ENCODE data around the gene CAMK2D. TPM values are rescaled to one million over a fixed set of nuclear protein-coding genes. Genes with fewer than 3 reads are reported as not detected.

The CAMK2D gene
- total and polyA plus RNA-seq, 2 donors, result 33.8 to 125 TPM

GRCh38 chr4:113556382-113557134 lies 205.0 kb downstream of the CAMK2D start:
- WGBS, result 90% methylated on average over 4 of the region's 4 CpGs
- Histone ChIP-seq H3K4me3 (ENCODE audit: low read depth, low read length) (no peak overlapping the region), H3K36me3 (ENCODE audit: insufficient read depth) (no peaks in the 10 kb centered on the region), H3K27ac (ENCODE audit: low read depth) (no peak overlapping the region), H3K4me1 (ENCODE audit: insufficient read depth) (no peaks in the 10 kb centered on the region)
- DNase-seq (ENCODE audit: extremely low spot score), result no peak

GRCh38 chr4:113555868-113556267 lies 205.7 kb downstream of the CAMK2D start:
- DNase-seq (ENCODE audit: extremely low spot score), result no peak
- 84% methylated on average over 5 of the region's 5 CpGs for WGBS
- H3K4me1 ChIP-seq (ENCODE audit: insufficient read depth), result no peaks in the 10 kb centered on the region
- H3K36me3 ChIP-seq (ENCODE audit: insufficient read depth), result no peaks in the 10 kb centered on the region
- H3K4me3 ChIP-seq (ENCODE audit: low read depth, low read length), result no peak overlapping the region
- H3K27ac ChIP-seq (ENCODE audit: low read depth), result no peak overlapping the region

GRCh38 chr4:113553082-113553481 lies 208.5 kb downstream of the CAMK2D start:
- Histone ChIP-seq H3K4me1 (ENCODE audit: insufficient read depth) (no peaks in the 10 kb centered on the region), H3K27ac (ENCODE audit: low read depth) (no peak overlapping the region), H3K36me3 (ENCODE audit: insufficient read depth) (no peaks in the 10 kb centered on the region), H3K4me3 (ENCODE audit: low read depth, low read length) (no peak overlapping the region)
- DNase-seq (ENCODE audit: extremely low spot score), result no peak
- 96% methylated on average over 3 of the region's 3 CpGs for WGBS

- Histone ChIP-seq H3K4me3 (ENCODE audit: low read depth, low read length) (no peak overlapping the region), H3K36me3 (ENCODE audit: insufficient read depth) (no peaks in the 10 kb centered on the region), H3K27ac (ENCODE audit: low read depth) (no peak overlapping the region), H3K4me1 (ENCODE audit: insufficient read depth) (no peaks in the 10 kb centered on the region)
- 93% methylated on average over 2 of the region's 2 CpGs for WGBS
- DNase-seq (ENCODE audit: extremely low spot score), result no peak
Measured at GRCh38 chr4:113550510-113550909, 211.0 kb downstream of the CAMK2D start.

- Histone ChIP-seq H3K4me1 (ENCODE audit: insufficient read depth) (no peaks in the 10 kb centered on the region), H3K36me3 (ENCODE audit: insufficient read depth) (no peaks in the 10 kb centered on the region), H3K4me3 (ENCODE audit: low read depth, low read length) (no peak overlapping the region), H3K27ac (ENCODE audit: low read depth) (no peak overlapping the region)
- 95% methylated on average over 1 of the region's 1 CpG for WGBS
- no peak for DNase-seq (ENCODE audit: extremely low spot score)
Measured at GRCh38 chr4:113548303-113548702, 213.2 kb downstream of the CAMK2D start.

GRCh38 chr4:113547487-113548042 lies 214.0 kb downstream of the CAMK2D start:
- DNase-seq (ENCODE audit: extremely low spot score), result peak; percentile 58
- Histone ChIP-seq H3K4me1 (ENCODE audit: insufficient read depth) (no peaks in the 10 kb centered on the region), H3K27ac (ENCODE audit: low read depth) (no peak overlapping the region), H3K4me3 (ENCODE audit: low read depth, low read length) (no peak overlapping the region), H3K36me3 (ENCODE audit: insufficient read depth) (no peaks in the 10 kb centered on the region)
- 15% methylated on average over 5 of the region's 5 CpGs for WGBS

GRCh38 chr4:113541933-113542332 lies 219.6 kb downstream of the CAMK2D start:
- no peak overlapping the region for H3K4me3 ChIP-seq (ENCODE audit: low read depth, low read length)
- DNase-seq (ENCODE audit: extremely low spot score), result no peak
- no peaks in the 10 kb centered on the region for H3K4me1 ChIP-seq (ENCODE audit: insufficient read depth)
- H3K36me3 ChIP-seq (ENCODE audit: insufficient read depth), result no peaks in the 10 kb centered on the region
- H3K27ac ChIP-seq (ENCODE audit: low read depth), result no peak overlapping the region

- DNase-seq (ENCODE audit: extremely low spot score), result no peak
- H3K4me1 ChIP-seq (ENCODE audit: insufficient read depth), result no peaks in the 10 kb centered on the region
- H3K27ac ChIP-seq (ENCODE audit: low read depth), result no peak overlapping the region
- 83% methylated on average over 1 of the region's 1 CpG for WGBS
- H3K4me3 ChIP-seq (ENCODE audit: low read depth, low read length), result no peak overlapping the region
- no peaks in the 10 kb centered on the region for H3K36me3 ChIP-seq (ENCODE audit: insufficient read depth)
Measured at GRCh38 chr4:113540859-113541258, 220.7 kb downstream of the CAMK2D start.

GRCh38 chr4:113539408-113539807 lies 222.1 kb downstream of the CAMK2D start:
- no peak overlapping the region for H3K4me3 ChIP-seq (ENCODE audit: low read depth, low read length)
- H3K4me1 ChIP-seq (ENCODE audit: insufficient read depth), result no peaks in the 10 kb centered on the region
- H3K27ac ChIP-seq (ENCODE audit: low read depth), result no peak overlapping the region
- DNase-seq (ENCODE audit: extremely low spot score), result no peak
- no peaks in the 10 kb centered on the region for H3K36me3 ChIP-seq (ENCODE audit: insufficient read depth)
- WGBS, result 46% methylated on average over 3 of the region's 3 CpGs

GRCh38 chr4:113537628-113538027 lies 223.9 kb downstream of the CAMK2D start:
- Histone ChIP-seq H3K4me1 (ENCODE audit: insufficient read depth) (no peaks in the 10 kb centered on the region), H3K27ac (ENCODE audit: low read depth) (no peak overlapping the region), H3K4me3 (ENCODE audit: low read depth, low read length) (no peak overlapping the region), H3K36me3 (ENCODE audit: insufficient read depth) (no peaks in the 10 kb centered on the region)
- no peak for DNase-seq (ENCODE audit: extremely low spot score)
- 32% methylated on average over 1 of the region's 1 CpG for WGBS

- H3K27ac ChIP-seq (ENCODE audit: low read depth), result no peak overlapping the region
- H3K4me3 ChIP-seq (ENCODE audit: low read depth, low read length), result no peak overlapping the region
- DNase-seq (ENCODE audit: extremely low spot score), result no peak
- 38% methylated on average over 2 of the region's 2 CpGs for WGBS
- H3K4me1 ChIP-seq (ENCODE audit: insufficient read depth), result no peaks in the 10 kb centered on the region
- no peaks in the 10 kb centered on the region for H3K36me3 ChIP-seq (ENCODE audit: insufficient read depth)
Measured at GRCh38 chr4:113537203-113537602, 224.3 kb downstream of the CAMK2D start.

GRCh38 chr4:113534711-113535110 lies 226.8 kb downstream of the CAMK2D start:
- Histone ChIP-seq H3K27ac (ENCODE audit: low read depth) (no peak overlapping the region), H3K36me3 (ENCODE audit: insufficient read depth) (no peaks in the 10 kb centered on the region), H3K4me3 (ENCODE audit: low read depth, low read length) (no peak overlapping the region), H3K4me1 (ENCODE audit: insufficient read depth) (no peaks in the 10 kb centered on the region)
- 44% methylated on average over 1 of the region's 1 CpG for WGBS
- no peak for DNase-seq (ENCODE audit: extremely low spot score)

GRCh38 chr4:113531572-113531971 lies 230.0 kb downstream of the CAMK2D start:
- Histone ChIP-seq H3K4me1 (ENCODE audit: insufficient read depth) (no peaks in the 10 kb centered on the region), H3K27ac (ENCODE audit: low read depth) (no peak overlapping the region), H3K4me3 (ENCODE audit: low read depth, low read length) (no peak overlapping the region), H3K36me3 (ENCODE audit: insufficient read depth) (no peaks in the 10 kb centered on the region)
- no peak for DNase-seq (ENCODE audit: extremely low spot score)
- WGBS, result 95% methylated on average over 2 of the region's 2 CpGs

GRCh38 chr4:113528395-113528794 lies 233.1 kb downstream of the CAMK2D start:
- DNase-seq (ENCODE audit: extremely low spot score), result no peak
- Histone ChIP-seq H3K4me1 (ENCODE audit: insufficient read depth) (no peaks in the 10 kb centered on the region), H3K4me3 (ENCODE audit: low read depth, low read length) (no peak overlapping the region), H3K27ac (ENCODE audit: low read depth) (no peak overlapping the region), H3K36me3 (ENCODE audit: insufficient read depth) (no peaks in the 10 kb centered on the region)
- WGBS, result 80% methylated on average over 1 of the region's 1 CpG
